ENCODE data around the gene KCTD12. TPM values are rescaled to one million over a fixed set of nuclear protein-coding genes. Genes with fewer than 3 reads are reported as not detected.

The KCTD12 gene
- polyA plus RNA-seq, 3 donors: 30.9 to 67.1 (median 31.2) TPM

DNA sequence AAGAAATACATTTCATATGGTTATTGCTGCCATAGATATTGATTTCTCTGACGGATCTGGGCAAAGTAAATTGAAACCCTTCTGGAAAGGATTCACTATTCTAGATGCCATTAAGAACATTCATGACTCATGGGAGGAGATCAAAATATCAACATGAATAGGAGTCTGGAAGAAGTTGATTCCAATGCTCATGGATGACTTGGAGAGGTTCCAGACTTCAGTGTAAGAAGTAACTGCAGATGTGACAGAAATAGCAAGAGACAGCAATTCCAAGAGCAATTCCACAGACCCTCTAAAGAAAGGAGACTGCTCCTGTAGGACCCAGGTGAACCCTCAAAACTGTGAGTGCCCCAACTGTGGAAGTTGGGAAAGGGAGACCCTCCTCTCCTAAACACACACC is 30.9 kb upstream of the KCTD12 start:
- intact Hi-C loops (cut with micrococcal nuclease): no loop called here
- no peak overlapping the region for H2AFZ ChIP-seq (ENCODE audit: insufficient read depth, low read depth, low read length, poor library complexity, severe bottlenecking)
- TF ChIP-seq, protein P1, sequence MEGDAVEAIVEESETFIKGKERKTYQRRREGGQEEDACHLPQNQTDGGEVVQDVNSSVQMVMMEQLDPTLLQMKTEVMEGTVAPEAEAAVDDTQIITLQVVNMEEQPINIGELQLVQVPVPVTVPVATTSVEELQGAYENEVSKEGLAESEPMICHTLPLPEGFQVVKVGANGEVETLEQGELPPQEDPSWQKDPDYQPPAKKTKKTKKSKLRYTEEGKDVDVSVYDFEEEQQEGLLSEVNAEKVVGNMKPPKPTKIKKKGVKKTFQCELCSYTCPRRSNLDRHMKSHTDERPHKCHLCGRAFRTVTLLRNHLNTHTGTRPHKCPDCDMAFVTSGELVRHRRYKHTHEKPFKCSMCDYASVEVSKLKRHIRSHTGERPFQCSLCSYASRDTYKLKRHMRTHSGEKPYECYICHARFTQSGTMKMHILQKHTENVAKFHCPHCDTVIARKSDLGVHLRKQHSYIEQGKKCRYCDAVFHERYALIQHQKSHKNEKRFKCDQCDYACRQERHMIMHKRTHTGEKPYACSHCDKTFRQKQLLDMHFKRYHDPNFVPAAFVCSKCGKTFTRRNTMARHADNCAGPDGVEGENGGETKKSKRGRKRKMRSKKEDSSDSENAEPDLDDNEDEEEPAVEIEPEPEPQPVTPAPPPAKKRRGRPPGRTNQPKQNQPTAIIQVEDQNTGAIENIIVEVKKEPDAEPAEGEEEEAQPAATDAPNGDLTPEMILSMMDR (IDR thresholded peaks at IDR 0.05): no peak

GRCh38 chr13:76913898-76914297 is 27.7 kb upstream of the KCTD12 start:
- no peaks in the 10 kb centered on the region for H3K27me3 ChIP-seq (ENCODE audit: control insufficient read depth in 2 of 2, insufficient read depth in 2 of 2, low read length in 2 of 2)
- no peaks in the 10 kb centered on the region for H3K36me3 Mint-ChIP-seq
- 93% methylated on average over 2 of the region's 4 CpGs for WGBS (ENCODE audit: insufficient coverage)
- H3K9me3 Mint-ChIP-seq: peaks cover 0 to 5% (median 0%) of the 10 kb centered on the region in 7 donors
- H3K79me2 ChIP-seq (ENCODE audit: insufficient read depth, low read length): no peaks in the 10 kb centered on the region
- H3K27ac ChIP-seq (ENCODE audit: low read depth in 1 of 2, low read length in 2 of 2): no peak overlapping the region
- no peak overlapping the region for H3K27ac Mint-ChIP-seq
- no peaks in the 10 kb centered on the region for H3K36me3 ChIP-seq (replicated peaks in 1 of 2; ENCODE audit: control insufficient read depth in 1 of 2, insufficient read depth in 2 of 2, low read length in 2 of 2)
- no peaks in the 10 kb centered on the region for H3K4me1 Mint-ChIP-seq
- H3K9ac ChIP-seq (ENCODE audit: insufficient read depth, low read length, poor library complexity, severe bottlenecking): no peak overlapping the region
- H3K9me3 ChIP-seq (replicated peaks in 1 of 2; ENCODE audit: control insufficient read depth in 1 of 2, insufficient read depth in 1 of 2, low read length in 2 of 2): no peaks in the 10 kb centered on the region
- no peak overlapping the region for H3K4me2 ChIP-seq (replicated peaks; ENCODE audit: extremely low read depth, low read length, poor library complexity, severe bottlenecking)
- no peak for DNase-seq
- H4K20me1 ChIP-seq (ENCODE audit: insufficient read depth, low read length): no peaks in the 10 kb centered on the region
- no peak overlapping the region for H3K4me3 ChIP-seq (replicated peaks in 1 of 3; ENCODE audit: low read depth in 2 of 3, low read length in 3 of 3)
- no peak overlapping the region for H3K4me3 Mint-ChIP-seq
- no peaks in the 10 kb centered on the region for H3K4me1 ChIP-seq (ENCODE audit: control insufficient read depth in 1 of 2, insufficient read depth in 2 of 2, low read length in 2 of 2)
- H2AFZ ChIP-seq (ENCODE audit: insufficient read depth, low read depth, low read length, poor library complexity, severe bottlenecking): no peak overlapping the region
- intact Hi-C loops (cut with micrococcal nuclease): no loop called here
- TF ChIP-seq, protein P1 (IDR thresholded peaks at IDR 0.05): no peak
- peaks cover 0 to 5% (median 4%) of the 10 kb centered on the region in 3 donors for H3K27me3 Mint-ChIP-seq (ENCODE audit: low read depth in 3 of 3)

More for the DNA sequence above, 30.9 kb upstream of the KCTD12 start:
- Histone ChIP-seq H3K79me2 (ENCODE audit: insufficient read depth, low read length) (no peaks in the 10 kb centered on the region), H3K4me2 (replicated peaks; ENCODE audit: extremely low read depth, low read length, poor library complexity, severe bottlenecking) (no peak overlapping the region), H3K36me3 (replicated peaks in 1 of 2; ENCODE audit: control insufficient read depth in 1 of 2, insufficient read depth in 2 of 2, low read length in 2 of 2) (no peaks in the 10 kb centered on the region), H3K4me1 (ENCODE audit: control insufficient read depth in 1 of 2, insufficient read depth in 2 of 2, low read length in 2 of 2) (no peaks in the 10 kb centered on the region), H3K9ac (ENCODE audit: insufficient read depth, low read length, poor library complexity, severe bottlenecking) (no peak overlapping the region), H4K20me1 (ENCODE audit: insufficient read depth, low read length) (no peaks in the 10 kb centered on the region), H3K27ac (ENCODE audit: low read depth in 1 of 2, low read length in 2 of 2) (no peak overlapping the region), H3K9me3 (replicated peaks in 1 of 2; ENCODE audit: control insufficient read depth in 1 of 2, insufficient read depth in 1 of 2, low read length in 2 of 2) (no peaks in the 10 kb centered on the region), H3K4me3 (replicated peaks in 1 of 3; ENCODE audit: low read depth in 2 of 3, low read length in 3 of 3) (no peak overlapping the region), H3K27me3 (ENCODE audit: control insufficient read depth in 2 of 2, insufficient read depth in 2 of 2, low read length in 2 of 2) (no peaks in the 10 kb centered on the region)
- DNase-seq: no peak
- H3K4me1 Mint-ChIP-seq: no peaks in the 10 kb centered on the region
- H3K27ac Mint-ChIP-seq: no peak overlapping the region
- no peaks in the 10 kb centered on the region for H3K36me3 Mint-ChIP-seq
- H3K27me3 Mint-ChIP-seq (ENCODE audit: low read depth in 3 of 3): peaks cover 0 to 4% (median 3%) of the 10 kb centered on the region in 3 donors
- no CpG with 5 or more reads among the region's 1 CpG for WGBS (ENCODE audit: insufficient coverage)
- no peak overlapping the region for H3K4me3 Mint-ChIP-seq
- peaks cover 0 to 11% (median 2%) of the 10 kb centered on the region in 7 donors for H3K9me3 Mint-ChIP-seq
